DOHH2 (cell line): ENCODE measurements around the gene IZUMO4.

Experiments
- CTCF ChIP-seq: fragments of 200-600 bp; sonication (generic); IDR thresholded peaks from one replicate; pipeline ENCODE4 v1.5.1; 2014; ENCODE audit warnings: antibody characterized with exemption, mild to moderate bottlenecking, low read depth, low read length; ENCODE audit not compliant: poor library complexity, severe bottlenecking
- EZH2phosphoT487 ChIP-seq: fragments of 200-600 bp; sonication (generic); IDR thresholded peaks from 2 replicates; pipeline ENCODE4 v1.6.1; 2017; ENCODE audit warnings: borderline replicate concordance, mild to moderate bottlenecking, antibody characterized with exemption, low read length, moderate library complexity, mixed read lengths

DNA sequence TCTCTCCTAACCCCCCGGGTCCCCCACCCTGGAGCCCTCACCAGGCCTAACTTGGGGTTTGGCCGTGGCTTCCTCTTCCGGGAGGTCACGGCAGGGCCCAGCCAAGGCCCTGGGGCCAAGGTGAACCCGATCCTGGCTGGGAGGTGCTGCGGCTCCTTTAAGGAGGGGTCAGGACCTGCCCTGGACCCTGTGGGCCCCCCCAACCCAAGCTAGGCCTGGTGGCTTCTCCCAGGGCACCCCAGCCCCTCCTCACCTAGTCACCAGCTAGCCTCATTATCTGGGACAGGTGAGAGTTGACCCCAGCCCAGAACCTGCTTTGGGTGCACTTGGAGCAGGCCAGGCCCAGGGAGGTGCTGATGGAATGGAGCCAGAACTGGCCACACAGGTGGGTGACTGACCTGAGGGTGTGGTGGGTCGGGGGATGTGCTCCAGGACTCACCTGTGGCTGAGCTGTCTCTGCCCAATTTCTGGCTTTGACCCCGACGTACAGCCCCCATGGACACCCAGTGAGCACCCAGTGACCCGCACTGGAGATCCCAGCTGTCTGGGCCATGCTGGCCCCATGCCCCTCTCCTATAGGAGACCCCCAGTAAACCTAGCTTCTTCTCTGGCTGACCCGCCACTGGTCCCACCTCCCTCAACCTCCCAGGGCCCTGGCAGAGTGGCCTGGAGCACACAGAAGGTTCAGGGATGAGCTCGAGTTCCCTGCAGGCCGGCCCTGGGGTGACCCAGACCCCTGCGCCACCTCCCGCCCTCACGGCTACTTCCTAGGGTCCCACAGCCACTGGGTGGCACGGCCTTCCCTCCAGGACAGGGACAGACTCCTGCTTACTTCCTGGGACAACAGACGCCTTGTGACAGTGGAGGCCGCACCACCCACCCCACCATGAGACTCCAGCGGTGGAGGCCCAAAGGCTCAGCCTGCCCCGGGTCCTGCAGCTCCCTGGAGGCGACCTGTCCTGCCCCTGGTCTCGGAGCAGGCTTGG lies 38.9 kb upstream of the IZUMO4 start:
- TF ChIP-seq CTCF (no peak), EZH2phosphoT487 (no peak)
